HG03097 (cell line): ENCODE results near the gene TECPR1.
A peak's percentile ranks its signal among the peaks of the same experiment; 100 is the strongest.

Source experiments
- ATAC-seq: cut with Tn5 transposase; IDR thresholded peaks from one replicate; pipeline ENCODE4 v1.9.1; 2021; ENCODE audit not compliant: unreplicated experiment, low FRiP score

The TECPR1 gene

GRCh38 chr7:98251601-98252424 is at the start of gene TECPR1:
TSS of gene TECPR1 (minus strand) at chr7:98252232. CDS start at chr7:98246146, 6,086 bp downstream.
- ATAC-seq = peak; percentile 96

- ATAC-seq = no peak
Observed at GRCh38 chr7:98300595-98301372, 48.8 kb upstream of the TECPR1 start.

- no peak for ATAC-seq
Observed at GRCh38 chr7:98297626-98298286, 45.7 kb upstream of the TECPR1 start.

- ATAC-seq = no peak
Observed at GRCh38 chr7:98296833-98297232, 44.8 kb upstream of the TECPR1 start.

GRCh38 chr7:98295467-98296192 is 43.6 kb upstream of the TECPR1 start:
- ATAC-seq = no peak

- ATAC-seq = no peak
Observed at GRCh38 chr7:98294798-98295382, 42.9 kb upstream of the TECPR1 start.

GRCh38 chr7:98294326-98294725 is 42.3 kb upstream of the TECPR1 start:
- ATAC-seq = no peak

- ATAC-seq = no peak
Observed at GRCh38 chr7:98293746-98294145, 41.7 kb upstream of the TECPR1 start.

- ATAC-seq = no peak
Observed at GRCh38 chr7:98293265-98293664, 41.2 kb upstream of the TECPR1 start.

GRCh38 chr7:98291717-98292116 is 39.7 kb upstream of the TECPR1 start:
- ATAC-seq = no peak

- ATAC-seq = no peak
Observed at GRCh38 chr7:98289333-98289875, 37.4 kb upstream of the TECPR1 start.

GRCh38 chr7:98288064-98288823 is 36.2 kb upstream of the TECPR1 start:
- no peak for ATAC-seq

- ATAC-seq = no peak
Observed at GRCh38 chr7:98287486-98287959, 35.5 kb upstream of the TECPR1 start.

- ATAC-seq = no peak
Observed at GRCh38 chr7:98286701-98287485, 34.9 kb upstream of the TECPR1 start.

GRCh38 chr7:98286093-98286539 is 34.1 kb upstream of the TECPR1 start:
- ATAC-seq = no peak

- no peak for ATAC-seq
Observed at GRCh38 chr7:98285157-98286092, 33.4 kb upstream of the TECPR1 start.
